HG03039 (cell line): ENCODE results near the gene OVCA2.

Source experiments
- ATAC-seq: cut with Tn5 transposase; IDR thresholded peaks from one replicate; pipeline ENCODE4 v1.9.1; 2021; ENCODE audit warnings: mild to moderate bottlenecking, moderate library complexity; ENCODE audit not compliant: unreplicated experiment

OVCA2 gene

GRCh38 chr17:2051933-2052559 lies 10.2 kb downstream of the OVCA2 start:
- ATAC-seq: no peak

DNA sequence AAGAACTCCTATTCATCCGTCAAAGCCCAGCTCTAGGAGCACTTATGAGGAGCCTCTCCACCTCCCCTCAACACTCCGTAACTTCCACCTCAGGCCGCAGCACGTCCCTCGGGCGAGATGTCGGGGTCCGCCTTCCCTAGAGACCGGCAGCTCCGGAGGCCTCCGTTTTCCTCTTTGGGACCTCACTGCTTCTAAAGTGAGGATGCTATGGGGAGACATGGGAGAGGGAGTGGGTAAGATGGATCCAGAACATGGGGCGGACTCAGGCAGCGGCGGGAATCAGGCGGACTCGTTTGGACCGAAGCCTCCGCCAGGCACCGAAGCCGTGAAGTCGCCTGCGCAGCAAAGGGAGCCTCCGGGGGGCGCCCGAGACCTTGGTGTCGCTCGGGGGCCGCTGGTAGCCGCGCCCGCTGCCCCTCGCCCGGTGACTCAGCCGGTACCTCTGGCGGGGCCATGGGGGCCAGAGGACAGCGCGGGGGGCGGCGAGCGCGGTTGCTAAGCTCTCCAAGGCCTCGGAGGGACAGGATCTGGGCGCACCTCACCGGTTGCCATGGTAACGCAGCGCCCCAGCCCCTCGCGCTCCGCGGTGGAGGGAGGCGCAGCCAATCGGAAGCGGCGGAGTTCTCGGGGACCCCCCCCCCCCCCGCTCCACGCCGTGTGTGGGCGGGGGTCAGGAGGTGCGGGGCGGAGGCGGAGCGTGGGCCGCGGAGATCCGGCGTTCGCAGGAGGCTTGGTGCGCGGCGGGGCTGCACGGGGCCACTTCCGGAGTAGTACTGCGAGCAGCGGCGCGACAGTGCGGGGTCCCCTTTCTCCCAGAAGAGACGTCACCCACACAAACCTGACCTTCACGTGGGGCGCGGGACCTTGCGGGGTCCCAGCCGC lies 11.8 kb downstream of the OVCA2 start:
- no peak for ATAC-seq

GRCh38 chr17:2054262-2054511 lies 12.4 kb downstream of the OVCA2 start:
- ATAC-seq: no peak

GRCh38 chr17:2054512-2055291 lies 12.9 kb downstream of the OVCA2 start, which contains the start of gene HIC1:
Gene HIC1 (plus strand): TSS chr17:2055103. CDS start chr17:2056691, 1,588 bp downstream.
- ATAC-seq: peak; percentile 28

DNA sequence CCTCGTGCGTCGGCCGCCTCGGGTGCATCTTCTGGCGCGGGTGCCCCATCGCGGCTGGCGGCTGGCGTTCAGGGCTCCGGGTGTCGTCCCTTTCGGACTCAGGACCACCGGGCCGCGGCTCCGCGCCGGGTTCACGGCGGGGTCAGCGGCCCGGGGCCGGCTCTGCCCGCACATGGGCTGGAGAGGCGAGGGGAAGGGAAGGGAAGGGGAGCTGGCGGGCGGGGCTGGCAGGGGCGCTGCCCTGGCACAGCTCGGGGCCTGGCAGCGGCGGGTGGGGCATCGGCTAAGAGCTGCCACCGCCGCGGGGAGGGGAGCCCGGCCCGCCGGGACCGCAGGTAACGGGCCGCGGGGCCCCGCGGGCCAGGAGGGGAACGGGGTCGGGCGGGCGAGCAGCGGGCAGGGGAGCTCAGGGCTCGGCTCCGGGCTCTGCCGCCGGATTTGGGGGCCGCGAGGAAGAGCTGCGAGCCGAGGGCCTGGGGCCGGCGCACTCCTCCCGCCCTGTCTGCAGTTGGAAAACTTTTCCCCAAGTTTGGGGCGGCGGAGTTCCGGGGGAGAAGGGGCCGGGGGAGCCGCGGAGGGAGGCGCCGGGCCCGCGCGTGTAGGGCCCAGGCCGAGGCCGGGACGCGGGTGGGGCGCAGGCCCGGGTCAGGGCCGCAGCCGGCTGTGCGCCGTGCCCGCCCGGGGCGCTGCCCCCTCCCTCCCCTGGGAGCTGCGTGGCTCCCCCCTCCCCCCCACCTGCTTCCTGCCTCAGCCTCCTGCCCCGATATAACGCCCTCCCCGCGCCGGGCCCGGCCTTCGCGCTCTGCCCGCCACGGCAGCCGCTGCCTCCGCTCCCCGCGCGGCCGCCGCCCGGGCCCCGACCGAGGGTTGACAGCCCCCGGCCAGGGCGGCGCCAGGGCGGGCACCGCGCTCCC lies 13.7 kb downstream of the OVCA2 start:
- ATAC-seq: no peak

DNA sequence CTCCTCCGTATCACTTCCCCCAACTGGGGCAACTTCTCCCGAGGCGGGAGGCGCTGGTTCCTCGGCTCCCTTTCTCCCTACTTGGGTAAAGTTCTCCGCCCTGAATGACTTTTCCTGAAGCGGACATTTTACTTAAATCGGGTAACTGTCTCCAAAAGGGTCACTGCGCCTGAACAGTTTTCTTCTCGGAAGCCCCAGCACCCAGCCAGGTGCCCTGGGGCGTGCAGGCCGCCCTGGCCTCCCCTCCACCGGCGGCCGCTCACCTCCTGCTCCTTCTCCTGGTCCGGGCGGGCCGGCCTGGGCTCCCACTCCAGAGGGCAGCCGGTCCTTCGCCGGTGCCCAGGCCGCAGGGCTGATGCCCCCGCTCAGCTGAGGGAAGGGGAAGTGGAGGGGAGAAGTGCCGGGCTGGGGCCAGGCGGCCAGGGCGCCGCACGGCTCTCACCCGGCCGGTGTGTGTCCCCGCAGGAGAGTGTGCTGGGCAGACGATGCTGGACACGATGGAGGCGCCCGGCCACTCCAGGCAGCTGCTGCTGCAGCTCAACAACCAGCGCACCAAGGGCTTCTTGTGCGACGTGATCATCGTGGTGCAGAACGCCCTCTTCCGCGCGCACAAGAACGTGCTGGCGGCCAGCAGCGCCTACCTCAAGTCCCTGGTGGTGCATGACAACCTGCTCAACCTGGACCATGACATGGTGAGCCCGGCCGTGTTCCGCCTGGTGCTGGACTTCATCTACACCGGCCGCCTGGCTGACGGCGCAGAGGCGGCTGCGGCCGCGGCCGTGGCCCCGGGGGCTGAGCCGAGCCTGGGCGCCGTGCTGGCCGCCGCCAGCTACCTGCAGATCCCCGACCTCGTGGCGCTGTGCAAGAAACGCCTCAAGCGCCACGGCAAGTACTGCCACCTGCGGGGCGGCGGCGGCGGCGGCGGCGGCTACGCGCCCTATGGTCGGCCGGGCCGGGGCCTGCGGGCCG lies 14.7 kb downstream of the OVCA2 start:
- no peak for ATAC-seq

- no peak for ATAC-seq
Measured at GRCh38 chr17:2057175-2057759, 15.4 kb downstream of the OVCA2 start.

DNA sequence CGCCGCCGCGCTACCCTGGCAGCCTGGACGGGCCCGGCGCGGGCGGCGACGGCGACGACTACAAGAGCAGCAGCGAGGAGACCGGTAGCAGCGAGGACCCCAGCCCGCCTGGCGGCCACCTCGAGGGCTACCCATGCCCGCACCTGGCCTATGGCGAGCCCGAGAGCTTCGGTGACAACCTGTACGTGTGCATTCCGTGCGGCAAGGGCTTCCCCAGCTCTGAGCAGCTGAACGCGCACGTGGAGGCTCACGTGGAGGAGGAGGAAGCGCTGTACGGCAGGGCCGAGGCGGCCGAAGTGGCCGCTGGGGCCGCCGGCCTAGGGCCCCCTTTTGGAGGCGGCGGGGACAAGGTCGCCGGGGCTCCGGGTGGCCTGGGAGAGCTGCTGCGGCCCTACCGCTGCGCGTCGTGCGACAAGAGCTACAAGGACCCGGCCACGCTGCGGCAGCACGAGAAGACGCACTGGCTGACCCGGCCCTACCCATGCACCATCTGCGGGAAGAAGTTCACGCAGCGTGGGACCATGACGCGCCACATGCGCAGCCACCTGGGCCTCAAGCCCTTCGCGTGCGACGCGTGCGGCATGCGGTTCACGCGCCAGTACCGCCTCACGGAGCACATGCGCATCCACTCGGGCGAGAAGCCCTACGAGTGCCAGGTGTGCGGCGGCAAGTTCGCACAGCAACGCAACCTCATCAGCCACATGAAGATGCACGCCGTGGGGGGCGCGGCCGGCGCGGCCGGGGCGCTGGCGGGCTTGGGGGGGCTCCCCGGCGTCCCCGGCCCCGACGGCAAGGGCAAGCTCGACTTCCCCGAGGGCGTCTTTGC lies 16.2 kb downstream of the OVCA2 start:
- ATAC-seq: no peak

GRCh38 chr17:2058586-2059546 lies 17.0 kb downstream of the OVCA2 start:
- no peak for ATAC-seq

GRCh38 chr17:2059547-2060384 lies 17.9 kb downstream of the OVCA2 start:
- ATAC-seq: no peak

DNA sequence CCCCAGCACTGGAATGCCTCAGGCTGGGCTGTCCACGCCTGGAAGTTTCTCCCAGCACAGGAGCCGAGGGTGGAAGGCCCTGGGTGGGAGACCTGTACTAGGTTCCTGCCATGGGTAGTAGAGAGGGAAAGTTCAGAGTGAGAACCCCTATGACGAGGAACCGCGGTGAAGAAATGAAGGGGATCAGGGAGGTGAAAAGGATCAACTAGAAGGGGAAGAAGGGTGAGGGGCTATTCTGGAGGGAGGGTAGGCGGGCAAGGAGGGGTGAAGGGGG lies 18.5 kb downstream of the OVCA2 start:
- ATAC-seq: no peak

DNA sequence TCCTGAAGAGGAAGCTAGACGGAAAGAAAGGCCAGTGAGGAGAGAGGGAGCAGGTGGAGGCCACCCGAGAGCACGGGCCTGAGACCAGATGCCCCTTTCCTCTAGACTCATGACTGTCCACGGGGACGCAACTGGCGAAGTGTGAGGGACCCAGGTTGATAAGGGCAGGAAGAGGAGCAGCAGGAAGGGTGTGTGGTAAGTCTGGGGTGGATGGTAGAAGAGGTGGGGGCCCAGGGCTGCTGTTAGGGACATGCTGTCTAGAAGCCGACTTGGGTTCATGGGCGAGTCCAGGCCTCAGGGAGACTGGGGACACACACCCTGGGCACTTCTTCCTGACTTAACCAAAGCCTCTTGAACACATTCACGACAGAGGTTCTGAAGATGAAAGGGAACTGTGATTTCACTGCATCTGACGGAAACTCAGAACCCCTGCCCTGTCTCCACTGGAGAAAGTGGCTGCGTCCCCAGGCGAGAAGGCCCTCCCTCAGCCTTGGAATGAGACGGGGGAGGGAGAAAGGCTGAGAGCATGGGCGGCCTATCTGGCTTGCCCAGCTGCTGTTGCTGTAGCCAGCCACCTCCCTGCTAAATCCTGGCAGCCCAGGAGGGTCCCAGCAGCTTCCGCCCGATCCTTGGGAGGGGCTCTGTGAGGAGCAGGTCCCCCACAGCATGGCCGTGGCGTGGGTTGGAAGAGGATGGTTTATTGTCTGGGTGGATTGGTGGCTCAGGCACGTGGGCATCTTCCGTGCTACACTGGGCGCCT lies 19.0 kb downstream of the OVCA2 start:
- no peak for ATAC-seq

DNA sequence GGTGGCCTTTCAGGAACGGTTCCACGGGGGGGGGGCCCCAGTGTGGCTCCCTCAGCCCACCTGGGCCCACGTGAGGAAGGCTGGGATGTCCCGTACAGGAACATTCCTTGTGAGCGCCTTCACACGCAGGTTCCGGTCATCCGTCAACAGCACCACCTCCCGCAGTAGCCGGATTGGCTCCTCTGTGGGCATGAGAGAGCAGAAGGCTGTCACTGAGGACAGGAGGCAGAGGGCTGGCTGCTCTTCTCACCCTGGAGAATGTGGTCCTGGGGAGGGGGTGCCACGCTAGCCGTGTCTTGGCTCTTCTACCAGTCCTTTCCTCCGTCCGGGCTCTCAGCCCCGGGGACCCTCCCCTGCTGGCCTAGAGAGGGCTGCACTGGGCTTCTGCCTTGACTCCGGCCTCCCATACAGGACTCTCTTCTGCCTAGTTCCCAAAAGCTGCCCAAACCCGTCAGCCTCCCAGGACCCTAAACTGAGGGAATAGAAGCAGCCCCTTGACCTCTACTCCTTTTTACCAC lies 19.7 kb downstream of the OVCA2 start:
- ATAC-seq: no peak

GRCh38 chr17:2062571-2063183 lies 20.9 kb downstream of the OVCA2 start:
- ATAC-seq: no peak
